ENCODE measurements around the gene ZNF407.

ZNF407 gene

GRCh38 chr18:75025573-75025972 is 427.9 kb downstream of the ZNF407 start:
- DNase-seq (ENCODE audit: low spot score): no peak
- no peaks in the 10 kb centered on the region for H3K27me3 Mint-ChIP-seq (ENCODE audit: low read depth)
- no peak overlapping the region for H3K4me3 Mint-ChIP-seq
- H3K27ac Mint-ChIP-seq: no peak overlapping the region
- peaks cover 9% of the 10 kb centered on the region for H3K4me1 Mint-ChIP-seq (ENCODE audit: low read depth)
- peaks cover 8% of the 10 kb centered on the region for H3K9me3 Mint-ChIP-seq
- peaks cover 4% of the 10 kb centered on the region for H3K36me3 Mint-ChIP-seq (ENCODE audit: low read depth)

- H3K27ac Mint-ChIP-seq: no peak overlapping the region
- no peak for DNase-seq (ENCODE audit: low spot score)
- H3K9me3 Mint-ChIP-seq: peaks cover 8% of the 10 kb centered on the region
- peaks cover 9% of the 10 kb centered on the region for H3K4me1 Mint-ChIP-seq (ENCODE audit: low read depth)
- H3K36me3 Mint-ChIP-seq (ENCODE audit: low read depth): peaks cover 4% of the 10 kb centered on the region
- no peaks in the 10 kb centered on the region for H3K27me3 Mint-ChIP-seq (ENCODE audit: low read depth)
- peak overlapping the region; percentile 1 for H3K4me3 Mint-ChIP-seq
Measured at GRCh38 chr18:75029481-75029880, 431.8 kb downstream of the ZNF407 start.

- no peak overlapping the region for H3K4me3 Mint-ChIP-seq
- peaks cover 9% of the 10 kb centered on the region for H3K4me1 Mint-ChIP-seq (ENCODE audit: low read depth)
- H3K27ac Mint-ChIP-seq: no peak overlapping the region
- H3K27me3 Mint-ChIP-seq (ENCODE audit: low read depth): no peaks in the 10 kb centered on the region
- peaks cover 4% of the 10 kb centered on the region for H3K36me3 Mint-ChIP-seq (ENCODE audit: low read depth)
- no peak for DNase-seq (ENCODE audit: low spot score)
- H3K9me3 Mint-ChIP-seq: peaks cover 8% of the 10 kb centered on the region
Measured at GRCh38 chr18:75031717-75032317, 434.1 kb downstream of the ZNF407 start.

- H3K4me1 Mint-ChIP-seq (ENCODE audit: low read depth): peaks cover 9% of the 10 kb centered on the region
- DNase-seq (ENCODE audit: low spot score): no peak
Measured at GRCh38 chr18:75033516-75033915, 435.8 kb downstream of the ZNF407 start.

GRCh38 chr18:75034937-75035336 is 437.3 kb downstream of the ZNF407 start:
- no peak for DNase-seq (ENCODE audit: low spot score)
- H3K4me3 Mint-ChIP-seq: no peak overlapping the region
- no peaks in the 10 kb centered on the region for H3K36me3 Mint-ChIP-seq (ENCODE audit: low read depth)
- peaks cover under 1% of the 10 kb centered on the region for H3K4me1 Mint-ChIP-seq (ENCODE audit: low read depth)
- H3K27ac Mint-ChIP-seq: no peak overlapping the region
- no peaks in the 10 kb centered on the region for H3K27me3 Mint-ChIP-seq (ENCODE audit: low read depth)
- peaks cover under 1% of the 10 kb centered on the region for H3K9me3 Mint-ChIP-seq

More at GRCh38 chr18:75033516-75033915, 435.8 kb downstream of the ZNF407 start:
- no peaks in the 10 kb centered on the region for H3K27me3 Mint-ChIP-seq (ENCODE audit: low read depth)
- H3K36me3 Mint-ChIP-seq (ENCODE audit: low read depth): no peaks in the 10 kb centered on the region
- peaks cover 8% of the 10 kb centered on the region for H3K9me3 Mint-ChIP-seq
- H3K27ac Mint-ChIP-seq: no peak overlapping the region
- no peak overlapping the region for H3K4me3 Mint-ChIP-seq

- no peak for DNase-seq (ENCODE audit: low spot score)
- Mint-ChIP-seq H3K27me3 (ENCODE audit: low read depth) (no peaks in the 10 kb centered on the region), H3K4me1 (ENCODE audit: low read depth) (no peaks in the 10 kb centered on the region), H3K4me3 (no peak overlapping the region), H3K36me3 (ENCODE audit: low read depth) (no peaks in the 10 kb centered on the region), H3K27ac (no peak overlapping the region), H3K9me3 (no peaks in the 10 kb centered on the region)
Measured at GRCh38 chr18:75035928-75036327, 438.3 kb downstream of the ZNF407 start.

GRCh38 chr18:75036917-75037688 is 439.4 kb downstream of the ZNF407 start:
- Mint-ChIP-seq H3K36me3 (ENCODE audit: low read depth) (no peaks in the 10 kb centered on the region), H3K27me3 (ENCODE audit: low read depth) (no peaks in the 10 kb centered on the region), H3K27ac (no peak overlapping the region), H3K4me3 (no peak overlapping the region), H3K9me3 (no peaks in the 10 kb centered on the region), H3K4me1 (ENCODE audit: low read depth) (no peaks in the 10 kb centered on the region)
- DNase-seq (ENCODE audit: low spot score): no peak

GRCh38 chr18:75037689-75037955 is 440.0 kb downstream of the ZNF407 start:
- H3K27ac Mint-ChIP-seq: no peak overlapping the region
- H3K4me1 Mint-ChIP-seq (ENCODE audit: low read depth): no peaks in the 10 kb centered on the region
- no peak for DNase-seq (ENCODE audit: low spot score)
- H3K36me3 Mint-ChIP-seq (ENCODE audit: low read depth): no peaks in the 10 kb centered on the region
- H3K27me3 Mint-ChIP-seq (ENCODE audit: low read depth): no peaks in the 10 kb centered on the region
- H3K9me3 Mint-ChIP-seq: no peaks in the 10 kb centered on the region
- no peak overlapping the region for H3K4me3 Mint-ChIP-seq

GRCh38 chr18:75041586-75041985 is 443.9 kb downstream of the ZNF407 start:
- DNase-seq (ENCODE audit: low spot score): no peak
- no peak overlapping the region for H3K4me3 Mint-ChIP-seq
- no peaks in the 10 kb centered on the region for H3K9me3 Mint-ChIP-seq
- no peaks in the 10 kb centered on the region for H3K36me3 Mint-ChIP-seq (ENCODE audit: low read depth)
- H3K27me3 Mint-ChIP-seq (ENCODE audit: low read depth): no peaks in the 10 kb centered on the region
- no peak overlapping the region for H3K27ac Mint-ChIP-seq
- H3K4me1 Mint-ChIP-seq (ENCODE audit: low read depth): no peaks in the 10 kb centered on the region

GRCh38 chr18:75043478-75043877 is 445.8 kb downstream of the ZNF407 start:
- Mint-ChIP-seq H3K9me3 (no peaks in the 10 kb centered on the region), H3K27ac (no peak overlapping the region), H3K4me3 (no peak overlapping the region), H3K36me3 (ENCODE audit: low read depth) (no peaks in the 10 kb centered on the region), H3K27me3 (ENCODE audit: low read depth) (no peaks in the 10 kb centered on the region), H3K4me1 (ENCODE audit: low read depth) (no peaks in the 10 kb centered on the region)
- no peak for DNase-seq (ENCODE audit: low spot score)

GRCh38 chr18:75044296-75044695 is 446.6 kb downstream of the ZNF407 start:
- Mint-ChIP-seq H3K4me1 (ENCODE audit: low read depth) (no peaks in the 10 kb centered on the region), H3K9me3 (no peaks in the 10 kb centered on the region), H3K27ac (no peak overlapping the region), H3K36me3 (ENCODE audit: low read depth) (no peaks in the 10 kb centered on the region), H3K27me3 (ENCODE audit: low read depth) (no peaks in the 10 kb centered on the region), H3K4me3 (no peak overlapping the region)
- DNase-seq (ENCODE audit: low spot score): no peak

GRCh38 chr18:75044791-75045190 is 447.1 kb downstream of the ZNF407 start:
- Mint-ChIP-seq H3K27me3 (ENCODE audit: low read depth) (no peaks in the 10 kb centered on the region), H3K4me3 (no peak overlapping the region), H3K9me3 (no peaks in the 10 kb centered on the region), H3K36me3 (ENCODE audit: low read depth) (no peaks in the 10 kb centered on the region), H3K4me1 (ENCODE audit: low read depth) (no peaks in the 10 kb centered on the region), H3K27ac (no peak overlapping the region)
- DNase-seq (ENCODE audit: low spot score): no peak

- DNase-seq (ENCODE audit: low spot score): no peak
- Mint-ChIP-seq H3K4me1 (ENCODE audit: low read depth) (no peaks in the 10 kb centered on the region), H3K4me3 (no peak overlapping the region), H3K36me3 (ENCODE audit: low read depth) (no peaks in the 10 kb centered on the region), H3K9me3 (no peaks in the 10 kb centered on the region), H3K27me3 (ENCODE audit: low read depth) (no peaks in the 10 kb centered on the region), H3K27ac (no peak overlapping the region)
Measured at GRCh38 chr18:75045272-75045671, 447.6 kb downstream of the ZNF407 start.

GRCh38 chr18:75047240-75047961 is 449.7 kb downstream of the ZNF407 start:
- no peak for DNase-seq (ENCODE audit: low spot score)
- Mint-ChIP-seq H3K4me3 (no peak overlapping the region), H3K36me3 (ENCODE audit: low read depth) (no peaks in the 10 kb centered on the region), H3K27me3 (ENCODE audit: low read depth) (no peaks in the 10 kb centered on the region), H3K4me1 (ENCODE audit: low read depth) (no peaks in the 10 kb centered on the region), H3K27ac (no peak overlapping the region), H3K9me3 (no peaks in the 10 kb centered on the region)

Data from T-helper 2 cell treated with Interferon-gamma antibody and Interleukin-4, amounts not matched to agents 5 μg/mL and 100 μg/mL, for 36 hours (primary cell).